Measurements from ENCODE around the gene ZNRF4. TPM values are rescaled to one million over a fixed set of nuclear protein-coding genes. Genes with fewer than 3 reads are reported as not detected.

Gene ZNRF4
- total RNA-seq, 2 experiments from 2014 or later, result not detected

Other genes starting within 250 kb of the ZNRF4 start
- gene PTPRS, start 114.6 kb upstream of the ZNRF4 start, total RNA-seq, result under 1 TPM; 0.02 to 0.08 TPM
- gene TINCR, start 112.5 kb downstream of the ZNRF4 start, total RNA-seq, result under 1 TPM; 0.40 to 0.58 TPM
- 10 to 100 TPM; 81.0 to 99.6 TPM for gene SAFB2, start 167.4 kb downstream of the ZNRF4 start, total RNA-seq
- 100 to 1,000 TPM; 113 to 131 TPM for gene SAFB, start 167.7 kb downstream of the ZNRF4 start, total RNA-seq
- 10 to 100 TPM; 43.5 to 48.2 TPM for gene MICOS13, start 225.1 kb downstream of the ZNRF4 start, total RNA-seq
- gene HSD11B1L, start 225.6 kb downstream of the ZNRF4 start, total RNA-seq, result 1 to 10 TPM; 2.0 TPM
- 100 to 1,000 TPM; 880 to 925 TPM for gene RPL36, start 234.9 kb downstream of the ZNRF4 start, total RNA-seq